RKO (cell line): ENCODE data around the gene CLIC4.
"Not testable (repeated sequence)": the region's sequence is repeated elsewhere in the genome, so short reads cannot be mapped to it uniquely, and the experiment has no call there.

ENCODE experiments used
- DNase-seq: peaks from one replicate; pipeline ENCODE4 v3.0.0-alpha.2; 2016; ENCODE audit warnings: low spot score

CLIC4 gene

GRCh38 chr1:24745711-24746413, 615 bp downstream of the CLIC4 start:
- peak; percentile 74 for DNase-seq

GRCh38 chr1:24748191-24749121, 3.2 kb downstream of the CLIC4 start:
- peak; percentile 40 for DNase-seq

- DNase-seq: no peak
These were observed 4.0 kb downstream of the CLIC4 start for GRCh38 chr1:24749252-24749651.

- no peak for DNase-seq
These were observed 4.6 kb downstream of the CLIC4 start for GRCh38 chr1:24749886-24750285.

- no peak for DNase-seq
These were observed 6.6 kb downstream of the CLIC4 start for GRCh38 chr1:24751833-24752232.

GRCh38 chr1:24752305-24752704, 7.1 kb downstream of the CLIC4 start:
- no peak for DNase-seq

GRCh38 chr1:24754229-24754628, 9.0 kb downstream of the CLIC4 start:
- peak; percentile 45 for DNase-seq

GRCh38 chr1:24755323-24755722, 10.1 kb downstream of the CLIC4 start:
- DNase-seq: not testable (repeated sequence)

- DNase-seq: no peak
These were observed 11.1 kb downstream of the CLIC4 start for GRCh38 chr1:24756395-24756794.

GRCh38 chr1:24759492-24759891, 14.2 kb downstream of the CLIC4 start:
- DNase-seq: no peak

GRCh38 chr1:24761582-24761981, 16.3 kb downstream of the CLIC4 start:
- DNase-seq: no peak

- DNase-seq: no peak
These were observed 17.0 kb downstream of the CLIC4 start for GRCh38 chr1:24762133-24762676.

- DNase-seq: no peak
These were observed 18.4 kb downstream of the CLIC4 start for GRCh38 chr1:24763671-24764070.

- DNase-seq: no peak
These were observed 19.2 kb downstream of the CLIC4 start for GRCh38 chr1:24764439-24764838.

GRCh38 chr1:24764848-24765247, 19.6 kb downstream of the CLIC4 start:
- DNase-seq: no peak

- no peak for DNase-seq
These were observed 20.2 kb downstream of the CLIC4 start for GRCh38 chr1:24765308-24765988.

GRCh38 chr1:24767351-24767750, 22.1 kb downstream of the CLIC4 start:
- no peak for DNase-seq

GRCh38 chr1:24768873-24769605, 23.8 kb downstream of the CLIC4 start:
- DNase-seq: no peak

GRCh38 chr1:24769656-24770651, 24.7 kb downstream of the CLIC4 start:
- DNase-seq: peak; percentile 93

- DNase-seq: no peak
These were observed 25.6 kb downstream of the CLIC4 start for GRCh38 chr1:24770881-24771280.
